Erythroblast (primary cell): Measurements from ENCODE around the gene C4orf54.

ENCODE experiments used
- DNase-seq, 2 experiments: peaks; one replicate each; lab custom pipeline; 2025; lab: John Stamatoyannopoulos, UW
- GATA1 ChIP-seq: IDR thresholded peaks from 2 replicates; pipeline ENCODE4 v1.6.1; 2011; ENCODE audit warnings: low read depth, mild to moderate bottlenecking, control low read depth, low read length, moderate library complexity
- POLR2A ChIP-seq: IDR thresholded peaks from 2 replicates; pipeline ENCODE4 v1.6.1; 2011; ENCODE audit warnings: mild to moderate bottlenecking, low read length

C4orf54 gene

GRCh38 chr4:99645638-99646037, 12.0 kb downstream of the C4orf54 start:
- no peak for DNase-seq
- no peak for TF ChIP-seq POLR2A

GRCh38 chr4:99645036-99645435, 12.6 kb downstream of the C4orf54 start:
- no peak for DNase-seq
- TF ChIP-seq GATA1 (no peak), POLR2A (no peak)

GRCh38 chr4:99644453-99644852, 13.2 kb downstream of the C4orf54 start:
- DNase-seq, result no peak
- no peak for TF ChIP-seq POLR2A
- no peak for TF ChIP-seq GATA1

GRCh38 chr4:99642725-99643489, 14.7 kb downstream of the C4orf54 start:
- no peak for DNase-seq
- no peak for TF ChIP-seq POLR2A
- no peak for TF ChIP-seq GATA1

- no peak for TF ChIP-seq GATA1
- no peak for TF ChIP-seq POLR2A
- DNase-seq, result no peak
Observed at GRCh38 chr4:99640676-99641075, 17.0 kb downstream of the C4orf54 start.

- no peak for TF ChIP-seq GATA1
- TF ChIP-seq POLR2A, result no peak
- DNase-seq, result no peak
Observed at GRCh38 chr4:99637174-99637573, 20.5 kb downstream of the C4orf54 start.

GRCh38 chr4:99636422-99636821, 21.2 kb downstream of the C4orf54 start:
- no peak for DNase-seq
- TF ChIP-seq POLR2A (no peak), GATA1 (no peak)

GRCh38 chr4:99635601-99636000, 22.0 kb downstream of the C4orf54 start:
- TF ChIP-seq POLR2A (no peak), GATA1 (no peak)
- DNase-seq, result no peak

GRCh38 chr4:99634742-99635360, 22.8 kb downstream of the C4orf54 start:
- TF ChIP-seq POLR2A (no peak), GATA1 (no peak)
- no peak for DNase-seq

- no peak for DNase-seq
- TF ChIP-seq GATA1 (no peak), POLR2A (no peak)
Observed at GRCh38 chr4:99633772-99634171, 23.9 kb downstream of the C4orf54 start.

GRCh38 chr4:99630857-99631360, 26.7 kb downstream of the C4orf54 start:
- no peak for TF ChIP-seq POLR2A
- TF ChIP-seq GATA1, result no peak
- DNase-seq, result no peak

- no peak for DNase-seq
- TF ChIP-seq GATA1 (no peak), POLR2A (no peak)
Observed at GRCh38 chr4:99629962-99630554, 27.6 kb downstream of the C4orf54 start.

GRCh38 chr4:99628040-99628439, 29.6 kb downstream of the C4orf54 start:
- TF ChIP-seq GATA1 (no peak), POLR2A (no peak)
- DNase-seq, result no peak

- DNase-seq, result no peak
- TF ChIP-seq POLR2A (no peak), GATA1 (no peak)
Observed at GRCh38 chr4:99625369-99625768, 32.3 kb downstream of the C4orf54 start.
